ENCODE measurements around the gene SCRN1.

- TF ChIP-seq YY1 (IDR thresholded peaks at IDR 0.05; ENCODE audit: insufficient read depth, insufficient read length) (no peak), ZNF274 (IDR thresholded peaks at IDR 0.05; ENCODE audit: low read depth, low read length) (no peak), SUZ12 (IDR thresholded peaks at IDR 0.05; ENCODE audit: extremely low read depth, insufficient read depth, insufficient read length) (no peak)
Observed at GRCh38 chr7:30001998-30002397, 12.4 kb upstream of the SCRN1 start.
